Brain microvascular endothelial cell (primary cell): ENCODE results near the gene CPS1.

Source experiments
- DNase-seq: peaks from one replicate; pipeline ENCODE4 v3.0.0-alpha.2; 2020
- H3K27ac ChIP-seq: fragments of 250-450 bp; sonication (Bioruptor Pico); 2 replicates; pipeline ENCODE4 v1.5.1; 2020; ENCODE audit warnings: mild to moderate bottlenecking, moderate library complexity
- H3K27me3 ChIP-seq: fragments of 250-450 bp; sonication (Bioruptor Pico); replicated peaks from 2 replicates; pipeline ENCODE4 v1.5.1; 2020; ENCODE audit warnings: mild to moderate bottlenecking
- H3K36me3 ChIP-seq: fragments of 250-450 bp; sonication (Bioruptor Pico); replicated peaks from 2 replicates; pipeline ENCODE4 v1.5.1; 2020; ENCODE audit warnings: mild to moderate bottlenecking
- H3K4me3 ChIP-seq: 2 replicates; pipeline ENCODE4 v1.5.1; 2011; ENCODE audit warnings: low read depth, mild to moderate bottlenecking, control low read depth, low read length, moderate library complexity
- CTCF ChIP-seq: IDR thresholded peaks from 2 replicates; pipeline ENCODE4 v1.5.1; 2011; ENCODE audit warnings: low read depth, mild to moderate bottlenecking, moderate library complexity, low read length, control low read depth, inconsistent platforms; ENCODE audit errors: missing control alignments
- in situ Hi-C: cut with HindIII; loops from 2 replicates; pipeline ENCODE4 v1.10.0; 2017; ENCODE audit warnings: low sequenced_read_pairs, low pct_ligation_motif_present

CPS1 gene

GRCh38 chr2:210707900-210708299 lies 151.5 kb downstream of the CPS1 start:
- in situ Hi-C loops = no loop called here
- H3K27ac ChIP-seq = no peak overlapping the region
- no peaks in the 10 kb centered on the region for H3K36me3 ChIP-seq
- H3K4me3 ChIP-seq = no peak overlapping the region
- no peaks in the 10 kb centered on the region for H3K27me3 ChIP-seq
- DNase-seq = no peak
- TF ChIP-seq CTCF = no peak

GRCh38 chr2:210713122-210713521 lies 156.7 kb downstream of the CPS1 start:
- H3K4me3 ChIP-seq = no peak overlapping the region
- no peak for DNase-seq
- no peaks in the 10 kb centered on the region for H3K27me3 ChIP-seq
- no peak for TF ChIP-seq CTCF
- no peaks in the 10 kb centered on the region for H3K36me3 ChIP-seq
- in situ Hi-C loops = no loop called here
- H3K27ac ChIP-seq = no peak overlapping the region

- TF ChIP-seq CTCF = no peak
- Histone ChIP-seq H3K27ac (no peak overlapping the region), H3K36me3 (no peaks in the 10 kb centered on the region), H3K27me3 (no peaks in the 10 kb centered on the region), H3K4me3 (no peak overlapping the region)
- in situ Hi-C loops = no loop called here
- DNase-seq = no peak
Observed at GRCh38 chr2:210715560-210716082, 159.2 kb downstream of the CPS1 start.

- no peak overlapping the region for H3K4me3 ChIP-seq
- in situ Hi-C loops = no loop called here
- no peaks in the 10 kb centered on the region for H3K36me3 ChIP-seq
- no peak for DNase-seq
- TF ChIP-seq CTCF = no peak
- H3K27me3 ChIP-seq = no peaks in the 10 kb centered on the region
- no peak overlapping the region for H3K27ac ChIP-seq
Observed at GRCh38 chr2:210718503-210718902, 162.1 kb downstream of the CPS1 start.

GRCh38 chr2:210722092-210722491 lies 165.7 kb downstream of the CPS1 start:
- H3K36me3 ChIP-seq = no peaks in the 10 kb centered on the region
- no peak overlapping the region for H3K27ac ChIP-seq
- in situ Hi-C loops = no loop called here
- H3K4me3 ChIP-seq = no peak overlapping the region
- no peak for DNase-seq
- no peak for TF ChIP-seq CTCF
- no peaks in the 10 kb centered on the region for H3K27me3 ChIP-seq

GRCh38 chr2:210727549-210727948 lies 171.2 kb downstream of the CPS1 start:
- no peak for TF ChIP-seq CTCF
- no peak for DNase-seq
- H3K36me3 ChIP-seq = no peaks in the 10 kb centered on the region
- no peak overlapping the region for H3K27ac ChIP-seq
- in situ Hi-C loops = no loop called here
- H3K27me3 ChIP-seq = no peaks in the 10 kb centered on the region
- H3K4me3 ChIP-seq = no peak overlapping the region
